ENCODE results near the gene CENPQ. TPM values are rescaled to one million over a fixed set of nuclear protein-coding genes. Genes with fewer than 3 reads are reported as not detected.

Gene CENPQ
- total RNA-seq, 1 donor from 2014 or later: 3.3 TPM

- no peak for DNase-seq (ENCODE audit: low read depth)
- Histone ChIP-seq H3K27me3 (ENCODE audit: control insufficient read depth, insufficient read depth, low read length) (no peaks in the 10 kb centered on the region), H3K36me3 (ENCODE audit: control insufficient read depth, insufficient read depth, low read length) (no peaks in the 10 kb centered on the region), H3K4me3 (ENCODE audit: low read depth, low read length) (no peak overlapping the region)
- no peak for TF ChIP-seq CTCF (IDR thresholded peaks at IDR 0.05; ENCODE audit: insufficient read depth, low read length, poor library complexity, severe bottlenecking)
Measured at GRCh38 chr6:49453221-49453620, 9.9 kb upstream of the CENPQ start.

- Histone ChIP-seq H3K27me3 (ENCODE audit: control insufficient read depth, insufficient read depth, low read length) (no peaks in the 10 kb centered on the region), H3K4me3 (ENCODE audit: low read depth, low read length) (no peak overlapping the region)
- DNase-seq (ENCODE audit: low read depth): no peak
Measured at GRCh38 chr6:49454787-49455709, 8.1 kb upstream of the CENPQ start.

GRCh38 chr6:49457771-49458170 is 5.4 kb upstream of the CENPQ start:
- H3K27me3 ChIP-seq (ENCODE audit: control insufficient read depth, insufficient read depth, low read length): no peaks in the 10 kb centered on the region
- no peak for TF ChIP-seq CTCF (IDR thresholded peaks at IDR 0.05; ENCODE audit: insufficient read depth, low read length, poor library complexity, severe bottlenecking)
- H3K36me3 ChIP-seq (ENCODE audit: control insufficient read depth, insufficient read depth, low read length): no peaks in the 10 kb centered on the region
- no peak overlapping the region for H3K4me3 ChIP-seq (ENCODE audit: low read depth, low read length)
- DNase-seq (ENCODE audit: low read depth): no peak

More at GRCh38 chr6:49454787-49455709, 8.1 kb upstream of the CENPQ start:
- TF ChIP-seq CTCF (IDR thresholded peaks at IDR 0.05; ENCODE audit: insufficient read depth, low read length, poor library complexity, severe bottlenecking): no peak
- H3K36me3 ChIP-seq (ENCODE audit: control insufficient read depth, insufficient read depth, low read length): no peaks in the 10 kb centered on the region

- TF ChIP-seq CTCF (IDR thresholded peaks at IDR 0.05; ENCODE audit: insufficient read depth, low read length, poor library complexity, severe bottlenecking): no peak
Measured at GRCh38 chr6:49462071-49462470, 1.1 kb upstream of the CENPQ start.

GRCh38 chr6:49462599-49462926 is 607 bp upstream of the CENPQ start:
- Histone ChIP-seq H3K36me3 (ENCODE audit: control insufficient read depth, insufficient read depth, low read length) (no peaks in the 10 kb centered on the region), H3K27me3 (ENCODE audit: control insufficient read depth, insufficient read depth, low read length) (no peaks in the 10 kb centered on the region), H3K4me3 (ENCODE audit: low read depth, low read length) (peak overlapping the region; percentile 92)
- no peak for TF ChIP-seq CTCF (IDR thresholded peaks at IDR 0.05; ENCODE audit: insufficient read depth, low read length, poor library complexity, severe bottlenecking)
- no peak for DNase-seq (ENCODE audit: low read depth)

More at GRCh38 chr6:49462071-49462470, 1.1 kb upstream of the CENPQ start:
- Histone ChIP-seq H3K4me3 (ENCODE audit: low read depth, low read length) (peak overlapping the region; percentile 92), H3K27me3 (ENCODE audit: control insufficient read depth, insufficient read depth, low read length) (no peaks in the 10 kb centered on the region), H3K36me3 (ENCODE audit: control insufficient read depth, insufficient read depth, low read length) (no peaks in the 10 kb centered on the region)
- DNase-seq (ENCODE audit: low read depth): no peak

- TF ChIP-seq CTCF (IDR thresholded peaks at IDR 0.05; ENCODE audit: insufficient read depth, low read length, poor library complexity, severe bottlenecking): no peak
- peak overlapping the region; percentile 92 for H3K4me3 ChIP-seq (ENCODE audit: low read depth, low read length)
- no peaks in the 10 kb centered on the region for H3K27me3 ChIP-seq (ENCODE audit: control insufficient read depth, insufficient read depth, low read length)
- no peak for DNase-seq (ENCODE audit: low read depth)
- no peaks in the 10 kb centered on the region for H3K36me3 ChIP-seq (ENCODE audit: control insufficient read depth, insufficient read depth, low read length)
Measured at GRCh38 chr6:49463612-49463967, 420 bp downstream of the CENPQ start.
